GM21723 (cell line): Measurements from ENCODE around the gene CD14.
"Not testable (repeated sequence)": the region's sequence is repeated elsewhere in the genome, so short reads cannot be mapped to it uniquely, and the experiment has no call there.

Source experiments
- ATAC-seq: cut with Tn5 transposase; IDR thresholded peaks from one replicate; pipeline ENCODE4 v1.9.1; 2021; ENCODE audit warnings: mild to moderate bottlenecking, moderate library complexity; ENCODE audit not compliant: unreplicated experiment

The CD14 gene

DNA sequence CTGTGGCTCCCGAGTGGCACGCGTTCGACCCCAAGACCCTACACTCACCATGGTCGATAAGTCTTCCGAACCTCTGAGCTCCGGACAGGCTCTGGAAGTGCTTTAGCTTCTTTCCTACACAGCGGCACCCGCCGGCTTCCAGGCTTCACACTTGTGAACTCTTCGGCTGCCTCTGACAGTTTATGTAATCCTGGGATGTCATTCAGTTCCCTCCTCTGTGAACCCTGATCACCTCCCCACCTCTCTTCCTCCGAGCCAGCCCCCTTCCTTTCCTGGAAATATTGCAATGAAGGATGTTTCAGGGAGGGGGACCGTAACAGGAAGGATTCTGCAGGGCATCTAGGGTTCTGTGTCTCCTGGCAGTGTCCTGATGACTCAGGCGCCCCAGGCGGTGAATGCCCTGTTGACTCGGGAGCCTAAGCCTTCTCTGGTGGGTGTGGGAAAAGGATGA lies at the start of gene CD14:
Gene CD14, minus strand, starts transcription at position 155 of the 451 bp plus-strand sequence. Its CDS starts 104 bp downstream, at position 51.
- no peak for ATAC-seq

- ATAC-seq = no peak
Observed at GRCh38 chr5:140678993-140679392, 46.0 kb upstream of the CD14 start.

GRCh38 chr5:140677947-140678346 lies 45.0 kb upstream of the CD14 start:
- ATAC-seq = no peak

DNA sequence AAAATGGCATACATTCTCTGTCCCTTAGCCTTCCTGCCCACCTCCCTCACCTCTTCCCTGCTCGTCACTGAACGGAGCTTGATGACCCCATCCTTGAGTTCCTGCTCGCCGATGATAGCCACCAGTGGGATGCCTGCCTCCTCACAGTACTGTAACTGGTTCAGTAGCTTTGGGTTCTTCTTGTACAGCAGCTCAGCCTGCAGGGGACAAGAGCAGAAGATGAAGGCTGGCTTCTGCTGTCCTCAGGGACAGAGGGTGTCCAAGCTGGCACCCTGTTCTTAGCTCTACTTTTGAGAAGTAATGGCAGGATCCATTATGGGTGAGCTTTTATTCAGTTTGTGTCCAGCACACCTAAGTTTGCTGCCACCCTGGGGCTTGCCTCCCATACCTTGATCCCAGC lies 41.7 kb upstream of the CD14 start:
- ATAC-seq = no peak

DNA sequence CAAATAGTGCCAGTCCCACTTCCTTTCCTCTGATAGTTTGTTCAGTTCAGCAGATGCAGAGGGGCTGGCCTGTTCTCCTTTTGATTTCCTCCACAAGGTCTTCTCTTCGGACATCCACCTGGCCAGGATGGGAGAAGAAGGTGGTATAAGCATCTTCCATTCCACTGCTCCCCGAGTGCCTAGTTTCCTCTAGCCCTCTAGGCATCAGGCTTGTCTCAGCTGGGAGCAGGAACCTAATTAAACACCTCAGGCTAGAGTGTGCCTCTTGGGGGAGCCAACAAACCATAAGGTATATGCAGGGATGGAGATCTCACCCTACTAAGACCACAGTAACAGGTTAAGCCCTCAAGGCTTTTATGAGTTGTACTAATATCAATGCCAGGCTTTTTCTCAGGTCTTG lies 41.2 kb upstream of the CD14 start:
- no peak for ATAC-seq

GRCh38 chr5:140673187-140673976 lies 40.4 kb upstream of the CD14 start, which contains the start of gene DND1:
DND1 (minus strand) TSS chr5:140673576; CDS start chr5:140673542, 34 bp downstream.
- ATAC-seq = no peak

- no peak for ATAC-seq
Observed at GRCh38 chr5:140672455-140673186, 39.6 kb upstream of the CD14 start.

- no peak for ATAC-seq
Observed at GRCh38 chr5:140671472-140672125, 38.6 kb upstream of the CD14 start.

GRCh38 chr5:140671035-140671434 lies 38.1 kb upstream of the CD14 start:
- ATAC-seq = not testable (repeated sequence)

DNA sequence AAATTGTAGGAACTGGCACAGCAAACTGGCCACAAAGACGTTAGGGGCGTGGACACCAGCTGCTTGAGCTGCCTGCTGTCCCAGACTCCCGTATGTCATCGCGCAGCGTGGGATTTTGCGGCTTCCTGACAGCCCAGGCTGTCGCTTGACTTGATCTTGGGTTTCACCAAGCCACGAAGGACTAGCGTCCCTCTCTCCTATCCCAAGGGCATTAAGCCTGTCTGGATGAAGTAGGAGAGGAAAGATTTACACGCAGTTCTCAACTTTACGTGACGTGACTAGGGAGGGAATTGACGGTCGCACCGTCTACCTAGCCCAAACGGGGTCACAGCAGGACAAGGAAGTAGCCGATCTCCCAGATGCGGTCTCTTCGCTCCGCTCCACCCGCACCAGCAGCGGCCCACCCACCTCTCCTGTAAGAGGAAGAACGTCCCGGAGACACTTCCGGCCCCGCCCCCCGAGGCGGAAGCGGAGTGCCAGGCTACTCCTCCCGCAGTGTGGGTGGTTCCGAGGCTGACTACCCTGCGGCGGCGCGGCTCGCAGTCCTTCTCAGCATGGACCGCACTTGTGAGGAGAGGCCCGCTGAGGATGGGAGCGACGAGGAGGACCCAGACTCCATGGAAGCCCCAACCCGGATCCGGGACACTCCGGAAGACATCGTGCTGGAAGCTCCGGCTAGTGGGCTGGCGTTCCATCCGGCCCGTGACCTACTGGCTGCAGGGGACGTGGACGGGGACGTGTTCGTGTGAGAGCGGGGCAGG lies 31.6 kb upstream of the CD14 start, which contains the start of gene WDR55:
Gene WDR55, plus strand, starts transcription at position 546 of the 761 bp plus-strand sequence. Its CDS starts 9 bp downstream, at position 555.
- ATAC-seq = peak; percentile 97

GRCh38 chr5:140664030-140664358 lies 31.0 kb upstream of the CD14 start:
- no peak for ATAC-seq

DNA sequence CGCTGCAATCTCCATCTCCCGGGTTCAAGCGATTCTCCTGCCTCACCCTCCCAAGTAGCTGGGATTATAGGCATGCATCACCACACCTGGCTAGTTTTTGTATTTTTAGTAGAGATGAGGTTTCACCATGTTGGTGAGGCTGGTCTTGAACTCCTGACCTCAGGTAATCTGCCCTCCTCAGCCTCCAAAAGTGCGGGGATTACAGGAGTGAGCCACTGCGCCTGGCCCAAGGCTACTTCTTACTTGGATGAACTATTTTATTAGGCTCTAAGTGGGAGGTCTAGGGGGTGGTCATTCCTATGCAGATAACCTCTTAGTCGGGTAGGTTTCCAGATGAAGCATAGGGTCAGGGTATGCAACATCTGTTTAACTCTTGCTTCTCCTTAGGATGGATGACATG lies 27.4 kb upstream of the CD14 start:
- not testable (repeated sequence) for ATAC-seq

DNA sequence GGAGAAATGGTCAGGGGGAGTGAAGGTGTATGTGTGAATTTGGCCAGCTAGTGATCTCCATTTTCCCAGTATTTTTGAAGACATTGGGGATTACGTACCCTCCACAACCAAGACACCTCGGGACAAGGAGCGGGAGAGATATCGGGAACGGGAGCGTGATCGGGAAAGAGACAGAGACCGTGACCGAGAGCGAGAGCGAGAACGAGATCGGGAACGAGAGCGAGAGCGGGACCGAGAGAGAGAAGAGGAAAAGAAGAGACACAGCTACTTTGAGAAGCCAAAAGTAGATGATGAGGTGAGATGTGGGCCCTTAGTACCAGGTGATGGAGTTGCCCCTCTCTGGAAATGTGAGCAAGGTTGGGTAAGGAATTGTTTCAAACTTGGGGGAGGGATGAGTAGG lies 25.9 kb upstream of the CD14 start:
- ATAC-seq = no peak

DNA sequence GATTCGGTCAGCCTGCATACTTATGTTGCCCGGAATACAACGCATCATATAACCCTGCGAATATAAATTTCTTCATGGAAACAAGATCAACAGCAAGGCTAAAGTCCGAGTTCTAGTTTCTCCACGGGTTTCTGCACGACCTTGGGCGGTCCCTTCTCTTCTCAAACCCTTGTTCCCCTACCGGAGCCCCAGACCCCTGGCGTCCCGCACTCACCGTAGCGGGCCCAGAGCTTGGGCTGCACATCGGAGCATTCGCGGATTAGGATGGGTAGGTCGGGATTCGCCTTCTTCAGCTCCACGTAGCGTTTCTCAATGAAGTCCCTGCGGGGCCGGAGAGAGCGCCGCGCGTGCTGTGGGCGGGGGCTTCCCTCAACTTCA lies 14.1 kb upstream of the CD14 start:
- no peak for ATAC-seq

GRCh38 chr5:140642718-140643117 lies 9.7 kb upstream of the CD14 start:
- no peak for ATAC-seq

GRCh38 chr5:140641716-140642115 lies 8.7 kb upstream of the CD14 start:
- no peak for ATAC-seq

DNA sequence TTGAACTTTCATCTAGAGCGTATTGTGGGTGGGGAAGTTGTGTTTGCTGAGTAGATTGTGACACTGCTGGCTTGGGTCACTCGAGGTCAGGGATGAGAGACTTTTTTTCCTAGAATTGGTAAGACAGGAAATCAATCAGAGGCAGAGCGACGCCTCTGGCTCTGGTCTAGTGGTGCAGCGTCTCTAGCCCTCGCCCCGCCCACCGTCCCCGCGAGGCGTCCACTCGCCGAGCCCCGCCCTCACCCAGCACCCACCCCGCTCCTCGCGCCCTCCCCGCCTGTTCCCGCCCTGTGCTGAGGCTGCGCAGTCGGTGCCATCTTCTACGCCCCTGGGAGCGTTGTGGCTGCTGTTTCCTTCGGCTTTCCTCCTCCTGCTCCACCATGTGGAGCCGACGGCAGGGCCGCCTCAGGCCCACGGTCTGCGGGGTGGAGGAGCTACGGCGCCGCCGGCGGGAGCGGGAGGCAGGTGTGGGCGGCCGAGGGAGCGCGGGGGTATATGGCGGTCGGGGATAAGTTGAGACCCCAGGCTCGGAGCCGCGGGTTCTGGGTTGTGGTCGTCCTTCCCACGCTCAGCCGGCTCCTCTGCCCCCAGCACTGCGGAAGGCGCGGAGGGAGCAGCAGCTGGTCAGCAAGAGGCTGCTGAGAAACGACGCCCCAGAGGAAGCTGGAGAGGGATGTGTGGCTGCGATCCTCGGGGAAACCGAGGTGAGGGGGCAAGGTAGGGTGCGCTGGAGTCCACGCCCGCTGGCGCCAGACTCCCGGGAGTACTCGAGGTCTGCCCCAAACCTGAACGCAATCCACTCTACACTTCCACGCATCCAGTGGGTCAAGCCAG lies 6.4 kb upstream of the CD14 start, which contains the start of gene TMCO6:
Gene TMCO6, plus strand, starts transcription at position 304 of the 834 bp plus-strand sequence. Its CDS starts 77 bp downstream, at position 381.
- ATAC-seq = peak; percentile 95

- not testable (repeated sequence) for ATAC-seq
Observed at GRCh38 chr5:140638898-140639147, 5.8 kb upstream of the CD14 start.

GRCh38 chr5:140637371-140638100 lies 4.6 kb upstream of the CD14 start:
- ATAC-seq = no peak
